Stomach (tissue), 19 donors: ENCODE results near the gene POLR1B. TPM values are rescaled to one million over a fixed set of nuclear protein-coding genes. Genes with fewer than 3 reads are reported as not detected.
"Not testable (repeated sequence)": the region's sequence is repeated elsewhere in the genome, so short reads cannot be mapped to it uniquely, and the experiment has no call there.

Experiments
- DNase-seq, 2 donors: peaks; one replicate each; pipeline versions ENCODE4 v3.0.0 to v3.0.0-alpha.2; 2013 to 2019
- H3K27ac ChIP-seq, 5 donors: fragments of 200-600 bp in 4 of 5; sonication (generic) in 4 of 5; one replicate each; pipeline ENCODE4 v1.5.1; 2013 to 2019; ENCODE audit warnings: mild to moderate bottlenecking in 1 of 5, moderate library complexity in 1 of 5
- H3K27me3 ChIP-seq, 3 donors: fragments of 200-600 bp; sonication (generic); one replicate each; pipeline ENCODE4 v1.5.1; 2017 to 2019; ENCODE audit warnings: mixed run types in 1 of 3
- H3K36me3 ChIP-seq, 4 donors: fragments of 200-600 bp; sonication (generic); 1 replicate in 3 of 4; 2 replicates in 1 of 4; pipeline ENCODE4 v1.5.1; 2016 to 2019
- H3K4me1 ChIP-seq, 4 donors: fragments of 200-600 bp; sonication (generic); one replicate each; pipeline ENCODE4 v1.5.1; 2016 to 2019
- H3K4me3 ChIP-seq, 4 donors: fragments of 200-600 bp; sonication (generic) in 3 of 4; one replicate each; pipeline ENCODE4 v1.5.1; 2016 to 2019; ENCODE audit warnings: mild to moderate bottlenecking in 1 of 4
- H3K9me3 ChIP-seq, 4 donors: fragments of 200-600 bp; sonication (generic); one replicate each; pipeline ENCODE4 v1.5.1; 2016 to 2019
- CTCF ChIP-seq, 7 experiments: fragments of 450-650 bp in 4 of 7; fragments of 200-600 bp in 3 of 7; sonication (generic) in 3 of 7; IDR thresholded peaks; one replicate each; pipeline ENCODE4 v1.5.1; 2016 to 2019; ENCODE audit warnings: antibody characterized with exemption in 7 of 7, control low read depth in 2 of 7, mild to moderate bottlenecking in 1 of 7
- EP300 ChIP-seq: sonication (generic); formaldehyde crosslinking; IDR thresholded peaks from one replicate; pipeline ENCODE4 v1.6.1; 2017; ENCODE audit warnings: antibody characterized with exemption
- POLR2A ChIP-seq, 4 donors: fragments of 450-650 bp; IDR thresholded peaks; one replicate each; pipeline ENCODE4 v1.6.1; 2016; ENCODE audit warnings: antibody characterized with exemption in 4 of 4, control low read depth in 2 of 4, mild to moderate bottlenecking in 1 of 4, moderate library complexity in 1 of 4
- POLR2AphosphoS5 ChIP-seq, 3 donors: sonication (generic); formaldehyde crosslinking; IDR thresholded peaks; one replicate each; pipeline ENCODE4 v1.6.1; 2016; ENCODE audit warnings: antibody characterized with exemption in 3 of 3
- WGBS, 5 donors: extraction: QIAGEN DNeasy Blood & Tissue Kit in 3 of 5; methylation state at CpG; one replicate each; pipeline versions ENCODE4 v1.1.5 to v1.1.7; 2013 to 2018; 5-methylcytosine and 5-hydroxymethylcytosine counted together
- intact Hi-C: fragments of 100-400 bp; cut with DNase I; formaldehyde crosslinking; loops from one replicate; pipeline ENCODE4 v1.15.1; 2023; ENCODE audit warnings: low total_unique reads
- long read RNA-seq, 10 donors: transcript quantifications; one replicate each; lab custom pipeline, GENCODE V29; 2026
- polyA plus RNA-seq, 3 donors: library from polyadenylated mRNA; stranded (reverse); fragments of 200-250 nt; gene quantifications; one replicate each; pipeline ENCODE4 v1.2.3, GENCODE V29; 2013
- total RNA-seq, 5 donors: library from RNA; depleted of rRNA; stranded (reverse); fragments of >200 nt; gene quantifications; one replicate each; pipeline versions ENCODE4 v1.1.0 to v1.2.3, GENCODE V29; 2014 to 2016
- donor health status: healthy with polysubstance abuse.
- donor health status: Bipolar disorder and iron deficiency.
- donor health status: healthy.

Gene POLR1B, protein sequence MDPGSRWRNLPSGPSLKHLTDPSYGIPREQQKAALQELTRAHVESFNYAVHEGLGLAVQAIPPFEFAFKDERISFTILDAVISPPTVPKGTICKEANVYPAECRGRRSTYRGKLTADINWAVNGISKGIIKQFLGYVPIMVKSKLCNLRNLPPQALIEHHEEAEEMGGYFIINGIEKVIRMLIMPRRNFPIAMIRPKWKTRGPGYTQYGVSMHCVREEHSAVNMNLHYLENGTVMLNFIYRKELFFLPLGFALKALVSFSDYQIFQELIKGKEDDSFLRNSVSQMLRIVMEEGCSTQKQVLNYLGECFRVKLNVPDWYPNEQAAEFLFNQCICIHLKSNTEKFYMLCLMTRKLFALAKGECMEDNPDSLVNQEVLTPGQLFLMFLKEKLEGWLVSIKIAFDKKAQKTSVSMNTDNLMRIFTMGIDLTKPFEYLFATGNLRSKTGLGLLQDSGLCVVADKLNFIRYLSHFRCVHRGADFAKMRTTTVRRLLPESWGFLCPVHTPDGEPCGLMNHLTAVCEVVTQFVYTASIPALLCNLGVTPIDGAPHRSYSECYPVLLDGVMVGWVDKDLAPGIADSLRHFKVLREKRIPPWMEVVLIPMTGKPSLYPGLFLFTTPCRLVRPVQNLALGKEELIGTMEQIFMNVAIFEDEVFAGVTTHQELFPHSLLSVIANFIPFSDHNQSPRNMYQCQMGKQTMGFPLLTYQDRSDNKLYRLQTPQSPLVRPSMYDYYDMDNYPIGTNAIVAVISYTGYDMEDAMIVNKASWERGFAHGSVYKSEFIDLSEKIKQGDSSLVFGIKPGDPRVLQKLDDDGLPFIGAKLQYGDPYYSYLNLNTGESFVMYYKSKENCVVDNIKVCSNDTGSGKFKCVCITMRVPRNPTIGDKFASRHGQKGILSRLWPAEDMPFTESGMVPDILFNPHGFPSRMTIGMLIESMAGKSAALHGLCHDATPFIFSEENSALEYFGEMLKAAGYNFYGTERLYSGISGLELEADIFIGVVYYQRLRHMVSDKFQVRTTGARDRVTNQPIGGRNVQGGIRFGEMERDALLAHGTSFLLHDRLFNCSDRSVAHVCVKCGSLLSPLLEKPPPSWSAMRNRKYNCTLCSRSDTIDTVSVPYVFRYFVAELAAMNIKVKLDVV
- total RNA-seq (10 to 100 TPM; 10.4 to 42.9 (median 16.9) TPM), polyA plus RNA-seq (1 to 10 TPM; 2.7 to 4.2 (median 3.9) TPM)
- long read RNA-seq, donor 1, result 0 reads
- long read RNA-seq, donor 2, full-length matches to known transcripts, result 2 of 2 reads
- long read RNA-seq, donor 2, partial matches to known transcripts, result 0 of 2 reads
- long read RNA-seq, donor 2, other reads (novel, unspliced or antisense), result 0 of 2 reads
- long read RNA-seq, donor 3, result 0 reads
- long read RNA-seq, donor 4, result 0 reads
- long read RNA-seq, donor 5, full-length matches to known transcripts, result 2 of 2 reads
- long read RNA-seq, donor 5, partial matches to known transcripts, result 0 of 2 reads
- long read RNA-seq, donor 5, other reads (novel, unspliced or antisense), result 0 of 2 reads
- long read RNA-seq, donor 6, result 0 reads
- long read RNA-seq, donor 7, full-length matches to known transcripts, result 1 of 1 reads
- long read RNA-seq, donor 7, partial matches to known transcripts, result 0 of 1 reads
- long read RNA-seq, donor 7, other reads (novel, unspliced or antisense), result 0 of 1 reads
- long read RNA-seq, donor 8, full-length matches to known transcripts, result 3 of 3 reads
- long read RNA-seq, donor 8, partial matches to known transcripts, result 0 of 3 reads
- long read RNA-seq, donor 8, other reads (novel, unspliced or antisense), result 0 of 3 reads
- long read RNA-seq, donor 9, partial matches to known transcripts, result 0 of 1 reads
- long read RNA-seq, donor 9, other reads (novel, unspliced or antisense), result 0 of 1 reads
- long read RNA-seq, donor 10, result 0 reads

DNA sequence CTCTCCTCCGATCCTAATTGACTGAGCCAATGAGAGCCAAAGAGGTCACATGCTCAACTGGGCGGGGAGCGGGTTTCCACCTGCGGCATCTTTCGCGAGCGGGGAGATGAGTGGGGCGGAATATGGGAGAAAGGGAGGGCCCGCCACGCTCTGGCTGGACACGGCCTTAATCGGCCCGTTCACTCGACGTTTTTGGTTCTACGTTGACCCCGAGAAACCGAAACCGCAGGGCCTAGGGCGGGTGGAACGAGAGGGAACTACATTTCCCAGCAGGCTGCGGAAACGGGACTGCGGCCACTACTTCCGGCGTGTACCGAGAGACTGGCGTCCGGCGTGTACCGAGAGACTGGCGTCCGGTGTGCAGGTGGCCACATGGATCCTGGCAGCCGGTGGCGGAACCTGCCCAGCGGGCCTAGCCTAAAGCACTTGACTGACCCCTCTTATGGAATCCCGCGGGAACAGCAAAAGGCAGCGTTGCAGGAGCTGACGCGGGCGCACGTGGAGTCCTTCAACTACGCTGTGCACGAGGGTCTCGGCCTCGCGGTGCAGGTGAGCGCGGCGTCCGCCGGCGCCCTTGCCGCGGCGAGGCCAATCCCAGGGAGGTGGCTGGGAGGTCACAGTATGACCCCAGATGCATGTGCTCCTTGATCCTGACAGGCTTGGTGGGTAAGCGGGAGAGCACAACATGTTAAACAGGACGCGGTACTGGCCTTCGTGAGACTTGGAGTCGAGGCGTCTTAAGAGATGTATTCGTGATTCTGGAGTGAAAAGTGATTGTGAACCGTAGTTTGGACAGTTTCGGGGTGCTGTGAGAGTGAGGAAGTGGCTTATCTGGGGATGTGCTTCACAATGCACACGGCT is at the start of gene POLR1B:
POLR1B (plus strand) TSS at position 343 of the 861 bp plus-strand sequence; CDS start at position 373, 30 bp downstream.
- Histone ChIP-seq H3K27ac (peak within 1 kb of the TSS; percentile 83 to 90 (median 89)), H3K4me3 (peak within 1 kb of the TSS; percentile 77 to 97 (median 89)), H3K27me3 (no peaks in the 10 kb centered on the region), H3K4me1 (peaks cover 8 to 32% (median 23%) of the 10 kb centered on the region in 4 donors), H3K36me3 (peaks cover 0 to 16% (median 10%) of the 10 kb centered on the region in 4 donors), H3K9me3 (no peaks in the 10 kb centered on the region)
- 0 to 1% (median 0%) methylated on average over 49 to 67 of the region's 67 CpGs for WGBS, 5 donors
- intact Hi-C loops, result loop anchor here (10.0 kb wide), 1 partner anchor 58 kb away; the partner anchor contains the start of gene TTL
- DNase-seq, result peak; percentile 85 to 96
- TF ChIP-seq EP300 (no peak), POLR2AphosphoS5 (IDR thresholded peaks at IDR 0.05) (peak; percentile 21 to 77 (median 38))

DNA sequence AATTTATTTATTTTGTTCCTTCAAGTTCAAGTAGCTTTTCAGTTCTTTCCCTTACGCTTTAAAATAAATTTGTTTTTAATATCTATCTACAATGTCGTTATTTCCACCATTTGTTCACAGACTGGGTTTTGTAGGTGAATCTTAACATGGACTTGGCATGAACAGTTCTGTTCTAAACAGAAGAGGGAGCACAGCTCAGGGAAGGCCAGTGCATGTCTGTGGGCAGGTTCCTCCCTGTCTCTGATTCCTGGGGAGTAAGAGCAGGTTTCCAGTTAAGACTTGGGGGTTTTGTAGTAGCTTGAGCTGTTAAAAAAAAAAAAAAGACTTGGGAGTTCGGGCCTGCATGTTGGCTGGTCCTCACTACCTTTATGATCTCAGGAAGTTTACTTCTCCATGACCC is 49.2 kb upstream of the POLR1B start:
- WGBS, 5 donors, result 71 to 93% (median 82%) methylated on average over 3 of the region's 3 CpGs
- Histone ChIP-seq H3K4me1 (no peaks in the 10 kb centered on the region), H3K9me3 (no peaks in the 10 kb centered on the region), H3K27me3 (no peaks in the 10 kb centered on the region), H3K36me3 (peaks cover 0 to 19% (median 16%) of the 10 kb centered on the region in 4 donors), H3K4me3 (no peak overlapping the region), H3K27ac (no peak overlapping the region)
- intact Hi-C loops, result no loop called here
- no peak for TF ChIP-seq EP300
- DNase-seq, result no peak

- intact Hi-C loops, result no loop called here
- H3K27me3 ChIP-seq, result no peaks in the 10 kb centered on the region
- WGBS, 5 donors, result 59 to 77% (median 72%) methylated on average over 9 of the region's 9 CpGs
- no peak for TF ChIP-seq POLR2AphosphoS5 (IDR thresholded peaks at IDR 0.05)
- TF ChIP-seq CTCF (IDR thresholded peaks at IDR 0.05), result no peak
- no peak for TF ChIP-seq EP300
- DNase-seq, result peak in 1 of 2 donors; percentile 60
- no peaks in the 10 kb centered on the region for H3K4me1 ChIP-seq
- no peaks in the 10 kb centered on the region for H3K9me3 ChIP-seq
- H3K36me3 ChIP-seq, result peaks cover 0 to 19% (median 17%) of the 10 kb centered on the region in 4 donors
- H3K27ac ChIP-seq, result no peak overlapping the region
- H3K4me3 ChIP-seq, result no peak overlapping the region
Observed at GRCh38 chr2:112493858-112494648, 48.2 kb upstream of the POLR1B start.

- Histone ChIP-seq H3K36me3 (peaks cover 0 to 19% (median 17%) of the 10 kb centered on the region in 4 donors), H3K9me3 (no peaks in the 10 kb centered on the region), H3K4me3 (no peak overlapping the region), H3K27ac (no peak overlapping the region), H3K27me3 (no peaks in the 10 kb centered on the region), H3K4me1 (no peaks in the 10 kb centered on the region)
- peak in 1 of 2 donors; percentile 47 for DNase-seq
- 76 to 90% (median 79%) methylated on average over 5 of the region's 5 CpGs for WGBS, 5 donors
- TF ChIP-seq CTCF (IDR thresholded peaks at IDR 0.05) (no peak), POLR2A (IDR thresholded peaks at IDR 0.05) (no peak), EP300 (no peak), POLR2AphosphoS5 (IDR thresholded peaks at IDR 0.05) (no peak)
- intact Hi-C loops, result no loop called here
Observed at GRCh38 chr2:112494828-112495227, 47.4 kb upstream of the POLR1B start.

- H3K36me3 ChIP-seq, result peaks cover 0 to 19% (median 17%) of the 10 kb centered on the region in 4 donors
- WGBS, 5 donors, result 73 to 96% (median 90%) methylated on average over 4 of the region's 4 CpGs
- H3K27ac ChIP-seq, H3K9me3 ChIP-seq, H3K4me3 ChIP-seq, intact Hi-C loops, H3K27me3 ChIP-seq, DNase-seq, H3K4me1 ChIP-seq: not testable (repeated sequence)
Observed at GRCh38 chr2:112495878-112496277, 46.4 kb upstream of the POLR1B start.
